GM11168 (cell line): ENCODE data around the gene HPSE.

ENCODE experiments used
- in situ Hi-C: fragments of 300-500 bp; cut with MboI; formaldehyde crosslinking; loops from one replicate; pipeline ENCODE4 v1.12.0; 2022; ENCODE audit warnings: low sequenced_read_pairs; ENCODE audit not compliant: unreplicated experiment

Gene HPSE

DNA sequence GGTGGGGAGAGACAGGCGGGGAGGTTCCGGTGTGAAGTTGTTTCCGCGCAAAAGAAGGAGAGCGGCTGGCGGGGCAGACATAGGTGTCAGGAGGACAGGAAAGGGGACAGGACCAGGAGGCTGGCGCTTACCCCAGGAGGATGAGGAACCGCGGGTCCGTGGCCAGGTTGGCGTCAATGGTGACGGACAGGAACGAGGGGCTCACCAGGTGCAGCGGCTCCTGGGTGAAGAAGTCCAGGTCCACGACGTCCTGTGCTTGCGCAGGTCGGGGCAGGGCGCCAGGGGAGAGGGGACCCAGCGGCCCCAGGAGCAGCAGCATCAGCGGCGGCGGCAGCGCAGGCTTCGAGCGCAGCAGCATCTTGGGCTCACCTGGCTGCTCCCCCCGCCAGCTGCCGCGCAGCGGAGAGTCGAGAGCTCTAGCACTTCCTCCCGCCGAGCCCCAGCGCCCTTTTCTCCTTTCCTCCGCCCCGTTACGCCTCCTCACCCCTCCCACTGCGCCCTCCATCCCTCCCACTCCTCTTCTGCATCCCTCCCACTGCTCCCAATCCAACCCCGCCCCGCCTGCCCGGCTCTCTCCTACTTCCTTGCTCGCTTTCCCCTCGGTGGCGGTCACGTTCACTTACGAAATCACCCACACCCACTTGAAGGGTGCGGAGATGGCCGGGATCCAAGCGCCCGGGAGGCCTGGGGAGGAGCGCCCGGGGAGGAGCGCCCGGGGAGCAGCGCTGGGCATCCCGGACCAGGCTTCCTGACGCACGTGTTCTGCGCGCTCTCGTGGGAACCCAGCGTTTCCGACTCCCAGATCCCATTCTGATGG, at the start of gene HPSE:
TSS of gene HPSE (minus strand) at position 424 of the 817 bp plus-strand sequence. CDS start at position 358, 66 bp downstream.
- in situ Hi-C loops = no loop called here

DNA sequence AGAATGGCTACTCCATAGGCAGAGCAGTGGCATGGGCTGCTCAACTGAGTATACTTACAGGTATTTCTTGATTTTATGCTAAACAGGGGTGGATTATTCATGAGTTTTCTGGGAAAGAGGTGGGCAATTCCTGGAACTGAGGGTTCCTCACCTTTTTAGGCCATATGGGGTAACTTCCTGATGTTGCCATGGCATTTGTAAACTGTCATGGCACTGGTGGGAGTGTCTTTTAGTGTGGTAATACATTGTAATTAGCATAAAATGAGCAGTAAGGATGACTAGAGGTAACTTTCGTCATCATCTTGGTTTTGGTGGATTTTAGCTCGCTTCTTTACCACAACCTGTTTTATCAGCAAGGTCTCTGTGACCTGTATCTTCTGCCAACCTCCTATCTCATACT, 48.2 kb upstream of the HPSE start:
- in situ Hi-C loops = no loop called here

DNA sequence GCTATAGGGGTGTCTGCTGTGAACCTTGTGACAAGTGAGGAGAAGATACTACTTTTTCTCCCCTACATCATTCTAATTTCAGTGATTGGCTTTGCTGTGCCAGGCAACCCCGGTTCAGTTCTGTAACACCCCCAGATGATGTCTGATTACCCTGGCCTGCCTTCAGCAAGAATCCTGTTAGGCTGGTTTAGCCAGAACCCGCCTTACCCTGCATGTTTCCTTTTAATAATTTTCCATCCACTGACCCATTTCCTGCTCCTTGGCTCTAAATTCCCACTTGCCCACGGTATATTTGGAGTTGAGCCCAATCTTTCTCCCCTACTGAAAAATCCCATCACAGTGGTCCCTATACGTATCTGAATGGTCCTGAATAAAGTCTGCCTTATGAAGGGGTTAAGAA, 46.5 kb upstream of the HPSE start:
- in situ Hi-C loops = no loop called here

DNA sequence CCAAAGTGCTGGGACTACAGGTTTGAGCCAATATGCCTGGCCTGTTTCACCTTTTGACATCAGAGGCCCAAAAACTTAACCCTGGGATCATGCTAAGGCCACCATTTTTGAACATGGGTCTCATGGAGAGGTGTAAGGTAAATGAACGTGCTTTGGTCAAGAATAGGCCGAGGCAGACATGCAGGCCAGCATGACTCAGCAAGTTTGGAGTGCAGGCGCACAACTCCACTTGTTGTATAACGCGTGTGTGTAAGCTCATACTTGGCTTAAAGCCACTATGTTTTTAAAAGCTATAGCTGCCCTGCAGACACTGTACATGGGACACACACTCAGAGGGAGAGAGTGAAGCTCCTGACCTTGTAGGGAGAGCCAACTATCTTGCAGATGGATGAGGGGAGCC, 43.8 kb upstream of the HPSE start:
- in situ Hi-C loops = no loop called here

DNA sequence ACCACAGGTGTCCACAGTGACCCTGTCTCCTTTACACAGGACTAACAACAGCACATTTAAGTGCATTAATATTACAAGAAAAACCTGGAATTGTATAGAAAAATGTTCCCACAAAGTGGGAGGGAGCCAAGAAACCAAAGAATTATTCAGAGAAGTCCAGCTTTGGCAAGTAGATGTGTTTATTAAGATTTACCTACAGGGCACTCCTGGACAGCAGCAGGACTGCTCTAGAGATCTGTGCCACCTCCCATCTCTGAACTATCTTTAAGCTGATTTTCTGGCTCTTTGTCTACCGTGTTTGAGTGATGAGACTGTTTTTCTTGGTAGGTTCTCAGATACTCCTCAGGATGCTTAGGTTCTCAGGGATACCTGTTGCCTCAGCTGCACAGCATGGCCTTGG, 38.3 kb upstream of the HPSE start:
- in situ Hi-C loops = no loop called here

DNA sequence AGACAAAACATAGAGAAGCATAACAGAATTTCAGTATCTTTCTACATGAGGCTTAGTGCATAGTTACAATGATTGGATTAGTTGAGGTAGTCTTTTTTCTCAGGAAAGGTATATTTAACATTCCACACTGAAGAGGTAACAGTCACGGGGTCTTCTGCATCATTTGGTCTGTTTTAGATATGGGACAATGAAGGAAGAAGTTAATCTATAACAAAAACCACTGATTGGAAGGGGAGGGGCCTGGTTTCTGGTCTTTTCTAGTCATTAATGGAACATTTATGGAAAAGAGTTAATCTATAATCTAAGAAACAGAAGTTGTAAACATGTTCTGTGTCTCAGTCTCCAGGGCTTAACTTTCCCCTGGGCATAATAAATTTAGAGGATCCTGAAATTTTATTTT, 37.3 kb upstream of the HPSE start:
- in situ Hi-C loops = no loop called here

DNA sequence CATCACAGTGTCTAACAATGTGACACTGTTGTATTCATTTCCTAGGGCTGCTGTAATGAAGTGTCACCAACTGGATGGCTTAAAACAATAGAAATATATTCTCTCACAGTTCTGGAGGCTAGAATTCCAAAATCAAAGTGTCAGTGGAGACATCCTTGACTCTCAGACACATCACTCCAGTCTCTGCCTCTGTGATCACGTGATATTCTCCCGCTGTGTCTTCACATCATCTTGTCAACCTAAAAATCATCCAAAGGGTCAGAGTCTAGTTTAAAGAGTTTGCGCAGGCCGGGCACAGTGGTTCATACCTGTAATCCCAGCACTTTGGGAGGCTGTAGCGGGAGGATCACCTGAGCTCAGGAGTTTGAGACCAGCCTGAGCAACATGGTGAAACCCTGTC, 36.6 kb upstream of the HPSE start:
- in situ Hi-C loops = no loop called here

DNA sequence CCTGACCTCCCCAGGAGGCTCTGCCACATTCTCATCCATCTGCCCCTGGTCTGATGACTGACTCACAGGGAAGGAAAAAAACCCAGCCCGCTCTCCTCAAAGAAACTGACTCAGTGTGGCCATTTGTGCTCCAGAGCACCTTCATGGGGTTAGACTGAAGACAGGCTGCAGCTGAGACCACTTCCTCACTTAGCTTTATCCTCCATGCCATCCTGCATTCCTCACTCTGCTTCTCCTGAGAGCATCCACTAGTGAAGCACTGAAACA, 35.9 kb upstream of the HPSE start:
- in situ Hi-C loops = no loop called here

DNA sequence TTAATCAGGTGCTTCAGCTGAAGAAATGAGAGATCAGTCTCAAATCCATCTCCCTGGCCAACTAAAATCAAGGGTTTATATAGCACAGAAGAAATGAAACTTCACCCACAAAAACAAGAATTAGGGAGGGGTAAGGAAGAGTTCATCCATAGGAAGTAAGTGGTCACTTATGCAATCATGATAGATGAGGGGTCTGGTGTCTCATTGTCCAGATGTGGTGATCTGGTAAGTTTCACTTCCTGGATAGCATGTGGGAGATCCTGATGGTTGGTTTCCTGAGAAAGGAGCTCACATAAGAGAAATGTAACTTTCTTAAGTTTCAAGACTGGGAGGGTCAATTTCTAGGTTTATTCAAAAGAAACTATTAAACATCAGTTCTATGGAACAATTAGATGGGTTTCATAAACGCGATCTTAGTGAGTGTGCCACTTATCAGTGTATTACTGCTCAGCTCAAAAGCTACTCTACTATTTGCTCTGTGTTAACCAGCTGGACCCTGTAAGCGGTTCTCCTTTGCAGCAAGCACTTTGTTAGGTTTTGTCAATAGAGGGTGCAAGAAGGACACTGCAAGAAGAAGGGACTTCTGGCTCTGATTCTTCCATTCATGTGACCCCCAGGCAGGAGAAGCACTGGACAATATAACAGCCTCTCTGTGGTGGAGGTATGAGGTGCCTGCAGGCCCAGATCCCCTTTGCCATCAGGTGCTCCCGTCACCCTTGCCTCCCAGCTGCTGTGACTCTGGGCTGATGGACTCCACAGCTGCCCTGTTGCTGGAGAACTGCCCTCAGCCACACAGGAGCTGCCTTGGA, 35.4 kb upstream of the HPSE start:
- in situ Hi-C loops = loop anchor here (10.0 kb wide), 1 partner anchor 265 kb away; no protein-coding TSS in a partner anchor

DNA sequence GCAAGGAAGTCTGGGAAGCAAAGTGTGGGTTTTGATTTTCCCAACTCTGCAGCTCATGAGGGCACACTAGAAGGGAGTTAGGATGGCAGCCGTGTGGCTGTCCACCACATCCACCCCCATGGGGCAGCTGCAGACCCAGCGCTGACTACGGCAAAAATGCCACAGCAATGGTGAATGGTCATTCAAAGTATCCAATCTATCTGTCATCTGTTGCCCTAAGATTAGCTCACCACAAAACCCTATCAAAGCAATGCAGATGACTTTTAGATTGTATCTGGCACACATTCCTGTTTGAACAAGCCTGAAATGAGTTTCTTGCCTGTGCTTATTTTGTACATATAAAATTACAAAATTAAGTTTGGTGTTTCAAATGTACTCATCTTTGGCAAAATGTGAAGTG, 29.7 kb upstream of the HPSE start:
- in situ Hi-C loops = loop anchor here (10.0 kb wide), 1 partner anchor 270 kb away; no protein-coding TSS in a partner anchor

DNA sequence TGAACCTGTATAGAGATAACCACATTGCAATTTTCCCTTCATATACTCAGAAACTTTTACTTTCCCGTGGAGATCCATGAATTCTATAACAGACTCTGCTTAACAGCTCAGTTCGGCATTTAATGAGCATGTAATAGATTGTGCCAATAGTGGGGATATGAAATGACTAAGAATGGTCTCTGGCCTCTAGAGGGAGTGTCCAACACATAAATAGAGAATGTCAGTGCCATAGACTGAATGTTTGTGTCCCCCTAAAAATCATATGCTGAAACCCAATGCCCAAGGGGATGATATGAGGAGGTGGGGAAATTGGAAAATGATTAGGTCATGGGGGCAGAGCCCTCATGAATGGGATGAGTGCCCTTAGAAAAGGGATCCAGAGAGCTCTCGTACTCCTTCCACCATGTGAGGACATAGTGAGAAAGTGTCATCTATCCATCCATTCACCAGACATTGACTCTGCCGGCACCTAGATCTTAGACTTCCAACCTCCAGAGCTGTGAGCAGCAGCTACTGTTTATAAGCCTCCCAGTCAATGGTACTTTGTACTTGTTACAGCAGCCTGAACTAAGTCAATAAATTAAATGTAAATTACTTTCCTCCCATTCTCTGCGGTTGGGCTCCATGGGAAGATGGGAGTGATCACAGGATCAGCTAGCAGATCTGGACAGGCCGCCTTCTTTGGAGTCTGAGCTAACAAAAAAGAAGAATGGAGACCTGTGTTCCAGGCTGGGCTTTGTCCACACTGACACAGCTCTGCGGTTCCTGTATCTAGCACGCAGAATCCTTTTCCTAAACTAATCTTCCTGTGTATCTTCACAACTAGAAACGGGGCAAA, 28.1 kb upstream of the HPSE start:
- in situ Hi-C loops = loop anchor here (10.0 kb wide), 1 partner anchor 272 kb away; no protein-coding TSS in a partner anchor

DNA sequence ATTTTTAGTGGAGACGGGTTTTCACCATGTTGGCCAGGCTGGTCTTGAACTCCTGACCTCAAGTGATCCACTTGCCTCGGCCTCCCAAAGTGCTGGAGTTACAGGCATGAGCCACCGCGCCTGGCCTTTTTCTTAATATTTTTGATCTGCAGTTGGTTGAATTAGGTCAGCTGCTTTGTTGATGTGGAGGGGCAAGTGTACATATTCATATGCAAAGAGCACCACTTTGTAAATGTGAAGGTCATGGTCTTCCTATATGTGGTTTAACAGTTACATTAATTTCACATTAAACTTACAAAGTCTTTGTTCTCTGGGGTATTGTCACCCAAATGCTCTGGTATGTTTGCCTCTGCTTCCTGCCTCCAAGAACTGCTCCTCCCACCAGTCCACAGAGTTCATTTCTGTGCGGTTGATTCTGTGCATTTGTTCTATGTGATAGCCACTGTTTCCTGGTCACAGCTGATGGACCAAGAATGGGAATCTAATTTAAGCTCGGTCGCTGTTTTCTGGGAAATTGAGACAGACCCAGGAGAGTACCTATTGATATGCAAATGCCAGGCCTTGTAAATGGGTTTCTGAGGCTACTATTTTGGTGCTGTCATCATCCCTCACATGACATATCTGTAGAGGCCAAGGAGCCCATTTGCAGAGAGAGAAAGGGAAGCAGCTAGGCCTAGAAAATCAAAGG, 26.9 kb upstream of the HPSE start:
- in situ Hi-C loops = loop anchor here (10.0 kb wide), 1 partner anchor 273 kb away; no protein-coding TSS in a partner anchor

DNA sequence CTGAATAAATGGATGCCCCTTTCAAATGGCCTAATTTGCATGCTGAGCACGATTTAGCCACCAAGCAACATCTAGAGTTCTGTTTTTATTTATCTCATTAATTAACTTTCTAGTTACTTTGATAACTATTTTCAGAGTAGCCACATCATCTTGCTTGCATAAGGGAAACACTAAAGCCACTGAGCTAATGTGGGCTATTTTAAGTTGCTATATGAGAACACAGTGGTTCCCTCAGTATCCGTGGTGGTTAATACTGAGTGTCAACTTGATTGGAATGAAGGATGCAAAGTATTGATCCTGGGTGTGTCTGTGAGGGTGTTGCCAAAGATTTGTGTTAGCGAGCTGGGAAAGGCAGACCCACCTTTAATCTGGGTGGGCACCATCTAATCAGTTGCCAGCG, 25.4 kb upstream of the HPSE start:
- in situ Hi-C loops = loop anchor here (10.0 kb wide), 1 partner anchor 275 kb away; no protein-coding TSS in a partner anchor

DNA sequence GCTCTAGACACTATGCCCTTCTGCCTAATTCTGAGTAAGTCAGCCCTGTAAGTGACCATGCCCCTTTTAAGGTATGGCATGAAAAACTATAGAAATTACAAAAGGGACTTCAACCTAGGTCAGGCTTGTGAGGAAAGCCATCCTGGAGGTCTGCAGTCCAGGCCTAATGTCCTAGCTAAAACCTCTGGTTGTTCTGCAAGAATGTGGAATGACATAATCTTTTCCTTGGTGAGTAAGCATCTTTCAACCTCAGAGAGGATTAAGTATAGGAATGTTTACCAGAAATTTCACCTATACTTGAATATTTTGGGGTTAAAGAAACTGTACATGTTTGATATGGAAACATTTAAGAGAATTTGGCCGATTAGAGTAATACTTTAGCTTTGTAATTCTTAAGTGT, 23.8 kb upstream of the HPSE start:
- in situ Hi-C loops = no loop called here

DNA sequence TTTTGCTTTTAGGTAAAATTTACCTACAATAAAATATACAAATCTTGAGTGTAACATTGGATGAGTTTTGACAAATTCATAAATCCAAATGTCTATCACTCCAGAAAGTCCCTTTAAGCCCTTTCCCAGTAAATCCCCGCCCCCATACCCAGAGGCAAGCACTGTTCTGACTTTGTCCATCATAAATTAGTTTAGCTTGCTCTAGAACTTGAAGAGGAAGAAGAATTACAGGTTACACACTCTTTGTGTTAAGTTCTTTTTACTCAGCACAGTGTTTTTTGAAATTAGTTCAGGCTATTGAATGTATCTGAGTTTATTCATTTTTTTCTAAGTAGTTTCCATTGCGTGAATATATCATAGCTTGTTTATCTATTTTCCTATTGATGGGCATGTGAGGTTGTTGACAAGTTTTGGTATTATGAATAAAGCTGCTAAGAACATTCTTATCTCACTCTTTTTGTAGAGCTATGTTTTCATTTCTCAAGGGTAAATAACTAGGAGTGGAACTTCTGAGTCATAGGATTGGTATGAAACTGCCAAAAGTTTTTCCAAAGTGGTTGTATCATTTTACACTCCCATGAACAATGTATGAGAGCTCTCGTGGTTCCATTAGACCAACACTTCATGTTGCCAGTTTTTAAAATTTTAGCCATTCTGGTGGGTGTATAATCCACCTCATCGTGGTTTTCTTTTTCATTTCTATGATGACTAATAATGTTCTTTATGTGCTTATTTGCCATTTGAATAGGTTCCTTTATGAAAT, 22.4 kb upstream of the HPSE start:
- in situ Hi-C loops = no loop called here

DNA sequence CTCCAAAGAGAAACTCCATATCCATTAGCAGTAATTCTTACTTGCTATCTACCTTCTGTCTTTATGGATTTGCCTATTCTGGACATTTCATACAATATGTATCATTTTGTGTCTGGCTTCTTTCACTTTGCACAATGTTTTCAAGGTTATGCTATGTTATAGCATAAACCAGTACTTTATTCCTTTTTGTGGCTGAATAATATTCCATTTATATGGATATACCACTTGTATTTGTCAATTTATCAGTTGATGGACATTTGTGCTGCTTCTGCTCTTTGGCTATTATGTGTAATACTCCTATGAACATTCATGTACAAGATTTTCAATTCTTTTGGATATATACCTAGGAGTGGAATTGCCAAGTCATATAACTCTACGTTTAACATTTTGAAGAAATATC, 18.9 kb upstream of the HPSE start:
- in situ Hi-C loops = no loop called here

DNA sequence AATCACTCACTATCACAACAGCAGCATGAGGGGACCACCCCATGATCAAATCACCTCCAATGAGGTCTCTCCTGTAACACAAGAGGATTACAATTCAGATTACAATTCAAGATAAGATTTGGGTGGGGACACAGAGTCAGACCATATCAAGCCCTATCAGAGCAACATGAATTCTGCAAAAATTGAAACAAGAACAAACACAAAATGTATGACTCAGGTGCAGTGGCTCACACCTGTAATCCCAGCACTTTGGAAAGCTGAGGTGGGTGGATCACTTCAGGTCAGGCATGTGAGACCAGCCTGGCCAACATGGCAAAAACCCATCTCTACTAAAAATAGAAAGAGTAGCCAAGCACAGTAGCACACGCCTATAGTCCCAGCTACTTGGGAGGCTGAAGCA, 13.4 kb upstream of the HPSE start:
- in situ Hi-C loops = no loop called here

DNA sequence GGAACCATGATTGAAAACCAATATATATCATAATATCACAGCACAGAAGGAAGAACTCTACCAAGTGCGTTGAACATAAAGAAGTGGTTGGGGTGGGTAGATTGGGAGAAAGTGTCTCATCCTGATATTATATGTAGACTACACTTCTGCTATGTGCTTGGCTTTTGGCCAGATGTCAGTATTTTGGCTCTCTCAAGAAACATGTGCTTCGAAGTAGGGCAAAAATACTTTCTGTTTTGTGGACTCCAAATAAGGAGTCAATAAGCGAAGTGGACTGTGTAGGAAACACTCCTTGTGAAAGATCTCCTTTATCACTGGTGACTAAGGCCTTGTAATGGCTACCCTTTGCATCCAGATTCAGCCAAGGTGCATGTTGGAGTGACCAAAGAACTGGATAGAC, 7.8 kb upstream of the HPSE start:
- in situ Hi-C loops = no loop called here

DNA sequence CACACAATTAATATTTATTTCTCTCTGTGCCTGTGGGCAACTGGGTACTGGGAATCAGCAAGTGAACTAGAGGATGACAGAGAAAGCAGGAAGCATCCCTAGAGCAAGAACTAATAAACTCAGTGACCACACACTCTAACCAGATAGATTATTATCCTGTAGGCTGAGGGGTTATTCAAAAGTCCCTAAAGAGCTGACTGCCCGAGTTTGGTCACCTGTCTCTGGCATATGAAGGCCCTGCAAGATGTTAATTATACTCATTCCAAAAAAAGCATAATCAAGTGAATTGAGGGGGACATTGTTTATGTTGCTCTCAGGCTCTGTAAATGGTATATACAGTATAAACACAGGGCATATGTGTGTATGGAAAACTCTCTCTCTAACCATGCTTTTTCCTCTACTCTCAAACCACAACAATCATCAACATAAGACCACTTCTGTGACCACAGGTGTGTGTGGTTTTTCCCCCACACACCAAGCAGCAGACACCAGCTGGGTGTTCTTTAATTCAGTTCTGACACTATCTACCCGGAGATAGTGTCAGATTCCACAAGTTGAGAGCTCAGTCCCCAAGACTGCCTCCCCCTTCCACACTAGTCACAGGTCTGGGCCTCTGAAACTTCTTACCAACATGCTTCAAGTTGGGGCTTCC, 6.2 kb upstream of the HPSE start:
- in situ Hi-C loops = no loop called here
